ENCODE data around the gene FBXW9.

FBXW9 gene

GRCh38 chr19:12676928-12677327 is 19.5 kb downstream of the FBXW9 start:
- TF ChIP-seq, protein P1, sequence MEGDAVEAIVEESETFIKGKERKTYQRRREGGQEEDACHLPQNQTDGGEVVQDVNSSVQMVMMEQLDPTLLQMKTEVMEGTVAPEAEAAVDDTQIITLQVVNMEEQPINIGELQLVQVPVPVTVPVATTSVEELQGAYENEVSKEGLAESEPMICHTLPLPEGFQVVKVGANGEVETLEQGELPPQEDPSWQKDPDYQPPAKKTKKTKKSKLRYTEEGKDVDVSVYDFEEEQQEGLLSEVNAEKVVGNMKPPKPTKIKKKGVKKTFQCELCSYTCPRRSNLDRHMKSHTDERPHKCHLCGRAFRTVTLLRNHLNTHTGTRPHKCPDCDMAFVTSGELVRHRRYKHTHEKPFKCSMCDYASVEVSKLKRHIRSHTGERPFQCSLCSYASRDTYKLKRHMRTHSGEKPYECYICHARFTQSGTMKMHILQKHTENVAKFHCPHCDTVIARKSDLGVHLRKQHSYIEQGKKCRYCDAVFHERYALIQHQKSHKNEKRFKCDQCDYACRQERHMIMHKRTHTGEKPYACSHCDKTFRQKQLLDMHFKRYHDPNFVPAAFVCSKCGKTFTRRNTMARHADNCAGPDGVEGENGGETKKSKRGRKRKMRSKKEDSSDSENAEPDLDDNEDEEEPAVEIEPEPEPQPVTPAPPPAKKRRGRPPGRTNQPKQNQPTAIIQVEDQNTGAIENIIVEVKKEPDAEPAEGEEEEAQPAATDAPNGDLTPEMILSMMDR (conservative IDR thresholded peaks at IDR 0.05; ENCODE audit: low read depth, low read length), result no peak
- no peak for DNase-seq (ENCODE audit: low read depth)
- no peak overlapping the region for H3K4me3 ChIP-seq (ENCODE audit: low read depth, low read length)

DNA sequence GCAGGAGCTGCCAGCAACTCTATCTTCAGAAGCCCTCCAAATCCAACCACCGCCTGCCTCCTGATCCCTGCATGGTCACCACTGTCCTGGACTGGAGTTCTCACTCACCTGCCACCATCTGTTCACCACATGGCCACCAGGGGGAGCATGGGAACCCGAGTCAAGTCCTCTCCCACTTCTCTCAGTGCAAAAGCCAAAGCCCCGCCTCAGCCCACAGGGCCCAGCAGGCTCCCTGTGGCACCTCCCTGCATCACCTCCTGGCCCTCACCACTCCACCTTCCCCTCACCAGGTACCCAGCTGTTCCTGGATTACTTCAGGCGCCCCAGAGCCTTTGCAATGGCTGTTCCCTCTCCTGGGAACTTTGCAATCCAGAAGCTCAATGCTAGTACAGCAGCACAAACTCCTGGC is 20.0 kb downstream of the FBXW9 start:
- TF ChIP-seq, protein P1 (conservative IDR thresholded peaks at IDR 0.05; ENCODE audit: low read depth, low read length), result peak; percentile 88
- DNase-seq (ENCODE audit: low read depth), result peak; percentile 82
- H3K4me3 ChIP-seq (ENCODE audit: low read depth, low read length), result no peak overlapping the region

- DNase-seq (ENCODE audit: low read depth), result no peak
- TF ChIP-seq, protein P1 (conservative IDR thresholded peaks at IDR 0.05; ENCODE audit: low read depth, low read length), result no peak
- no peak overlapping the region for H3K4me3 ChIP-seq (ENCODE audit: low read depth, low read length)
Measured at GRCh38 chr19:12675940-12676339, 20.5 kb downstream of the FBXW9 start.

- DNase-seq (ENCODE audit: low read depth), result no peak
- TF ChIP-seq, protein P1 (conservative IDR thresholded peaks at IDR 0.05; ENCODE audit: low read depth, low read length), result no peak
- H3K4me3 ChIP-seq (ENCODE audit: low read depth, low read length), result no peak overlapping the region
Measured at GRCh38 chr19:12675399-12675798, 21.0 kb downstream of the FBXW9 start.

GRCh38 chr19:12672744-12673143 is 23.7 kb downstream of the FBXW9 start:
- H3K4me3 ChIP-seq (ENCODE audit: low read depth, low read length), result no peak overlapping the region
- TF ChIP-seq, protein P1 (conservative IDR thresholded peaks at IDR 0.05; ENCODE audit: low read depth, low read length), result no peak
- no peak for DNase-seq (ENCODE audit: low read depth)

DNA sequence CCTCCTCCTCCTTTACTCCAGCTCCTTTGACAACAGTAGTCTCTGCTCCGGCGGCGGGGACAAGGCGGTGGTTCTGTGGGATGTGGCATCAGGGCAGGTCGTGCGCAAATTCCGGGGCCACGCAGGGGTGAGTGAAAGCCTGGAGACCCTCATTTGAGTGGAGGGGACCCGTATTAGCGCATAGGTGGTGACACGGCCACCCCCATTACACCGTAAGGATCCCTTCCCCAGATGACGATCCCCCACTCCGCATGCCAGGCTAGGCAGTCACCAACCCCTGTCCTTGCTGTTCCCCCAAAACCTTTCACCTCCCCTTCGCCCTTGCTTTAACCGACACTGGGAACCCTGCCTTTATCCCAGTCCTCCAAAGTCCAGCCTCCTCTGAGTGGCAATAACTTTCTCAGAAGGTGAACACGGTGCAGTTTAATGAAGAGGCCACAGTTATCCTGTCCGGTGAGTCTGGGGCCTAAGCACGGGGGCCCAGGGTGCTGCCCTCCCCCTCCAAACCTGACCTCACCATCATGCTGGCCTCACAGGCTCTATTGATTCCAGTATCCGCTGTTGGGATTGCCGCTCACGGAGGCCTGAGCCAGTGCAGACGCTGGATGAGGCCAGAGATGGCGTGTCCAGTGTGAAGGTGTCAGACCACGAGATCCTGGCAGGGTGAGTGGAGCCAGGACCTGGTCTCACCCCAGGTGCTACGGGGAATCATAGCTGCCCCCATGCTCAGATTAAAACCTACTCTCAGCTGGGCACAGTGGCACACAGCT is 26.1 kb downstream of the FBXW9 start:
- TF ChIP-seq, protein P1 (conservative IDR thresholded peaks at IDR 0.05; ENCODE audit: low read depth, low read length), result no peak

More for the DNA sequence above, 26.1 kb downstream of the FBXW9 start:
- DNase-seq (ENCODE audit: low read depth), result no peak
- H3K4me3 ChIP-seq (ENCODE audit: low read depth, low read length), result peak overlapping the region; percentile 81
